Measurements from ENCODE around the gene ACADVL. TPM values are rescaled to one million over a fixed set of nuclear protein-coding genes. Genes with fewer than 3 reads are reported as not detected.
A peak's percentile ranks its signal among the peaks of the same experiment; 100 is the strongest.
"Not testable (repeated sequence)": the region's sequence is repeated elsewhere in the genome, so short reads cannot be mapped to it uniquely, and the experiment has no call there.

The ACADVL gene
- total RNA-seq: 100 to 1,000 TPM; 161 to 222 (median 174) TPM

- peaks cover 53% of the 10 kb centered on the region for H3K4me1 Mint-ChIP-seq (ENCODE audit: low read depth)
- DNase-seq: peak; percentile 73
- peak within 1 kb of the TSS; percentile 94 for H3K4me3 Mint-ChIP-seq
- H3K9me3 Mint-ChIP-seq: no peaks in the 10 kb centered on the region
- peak; percentile 69 to 71 for ATAC-seq
- H3K36me3 Mint-ChIP-seq (ENCODE audit: insufficient read depth): peaks cover 12% of the 10 kb centered on the region
- H3K27me3 Mint-ChIP-seq (ENCODE audit: low read depth): no peaks in the 10 kb centered on the region
These were observed at the start of gene ACADVL, which contains the start of gene DLG4 for GRCh38 chr17:7219812-7220592. Gene ACADVL, plus strand, starts transcription at chr17:7219938. Its CDS starts 47 bp downstream, at chr17:7219985. Gene DLG4, minus strand, starts transcription at chr17:7219836.

GRCh38 chr17:7172522-7173191, 47.1 kb upstream of the ACADVL start:
- not testable (repeated sequence) for H3K27me3 Mint-ChIP-seq (ENCODE audit: low read depth); H3K4me1 Mint-ChIP-seq (ENCODE audit: low read depth); H3K36me3 Mint-ChIP-seq (ENCODE audit: insufficient read depth); H3K9me3 Mint-ChIP-seq; H3K4me3 Mint-ChIP-seq; ATAC-seq; DNase-seq

- Mint-ChIP-seq H3K27me3 (ENCODE audit: low read depth) (peaks cover 13% of the 10 kb centered on the region), H3K4me3 (no peak overlapping the region), H3K4me1 (ENCODE audit: low read depth) (peaks cover 10% of the 10 kb centered on the region), H3K36me3 (ENCODE audit: insufficient read depth) (no peaks in the 10 kb centered on the region), H3K9me3 (peaks cover 6% of the 10 kb centered on the region)
- no peak for DNase-seq
- peak; percentile 39 to 63 for ATAC-seq
These were observed 45.8 kb upstream of the ACADVL start for GRCh38 chr17:7173687-7174602.

- Mint-ChIP-seq H3K4me3 (no peak overlapping the region), H3K9me3 (no peaks in the 10 kb centered on the region), H3K4me1 (ENCODE audit: low read depth) (peaks cover 10% of the 10 kb centered on the region), H3K36me3 (ENCODE audit: insufficient read depth) (no peaks in the 10 kb centered on the region), H3K27me3 (ENCODE audit: low read depth) (peaks cover 13% of the 10 kb centered on the region)
- ATAC-seq (no peak), DNase-seq (no peak)
These were observed 45.0 kb upstream of the ACADVL start for GRCh38 chr17:7174603-7175326.

GRCh38 chr17:7175330-7175733, 44.4 kb upstream of the ACADVL start:
- ATAC-seq: no peak
- Mint-ChIP-seq H3K4me1 (ENCODE audit: low read depth) (peaks cover 10% of the 10 kb centered on the region), H3K4me3 (no peak overlapping the region), H3K9me3 (no peaks in the 10 kb centered on the region), H3K36me3 (ENCODE audit: insufficient read depth) (no peaks in the 10 kb centered on the region), H3K27me3 (ENCODE audit: low read depth) (peaks cover 13% of the 10 kb centered on the region)
- no peak for DNase-seq

GRCh38 chr17:7176107-7176840, 43.5 kb upstream of the ACADVL start:
- no peak overlapping the region for H3K4me3 Mint-ChIP-seq
- peaks cover 10% of the 10 kb centered on the region for H3K4me1 Mint-ChIP-seq (ENCODE audit: low read depth)
- DNase-seq (no peak), ATAC-seq (no peak)
- H3K36me3 Mint-ChIP-seq (ENCODE audit: insufficient read depth): no peaks in the 10 kb centered on the region
- no peaks in the 10 kb centered on the region for H3K9me3 Mint-ChIP-seq
- H3K27me3 Mint-ChIP-seq (ENCODE audit: low read depth): peaks cover 13% of the 10 kb centered on the region

GRCh38 chr17:7176841-7177190, 42.9 kb upstream of the ACADVL start:
- no peaks in the 10 kb centered on the region for H3K9me3 Mint-ChIP-seq
- H3K36me3 Mint-ChIP-seq (ENCODE audit: insufficient read depth): no peaks in the 10 kb centered on the region
- ATAC-seq: no peak
- H3K4me3 Mint-ChIP-seq: no peak overlapping the region
- no peak for DNase-seq
- peaks cover 10% of the 10 kb centered on the region for H3K4me1 Mint-ChIP-seq (ENCODE audit: low read depth)
- H3K27me3 Mint-ChIP-seq (ENCODE audit: low read depth): peaks cover 13% of the 10 kb centered on the region

- peaks cover 13% of the 10 kb centered on the region for H3K27me3 Mint-ChIP-seq (ENCODE audit: low read depth)
- peaks cover 10% of the 10 kb centered on the region for H3K4me1 Mint-ChIP-seq (ENCODE audit: low read depth)
- H3K9me3 Mint-ChIP-seq: no peaks in the 10 kb centered on the region
- DNase-seq (peak; percentile 58), ATAC-seq (peak; percentile 85 to 89)
- H3K36me3 Mint-ChIP-seq (ENCODE audit: insufficient read depth): no peaks in the 10 kb centered on the region
- peak overlapping the region; percentile 61 for H3K4me3 Mint-ChIP-seq
These were observed 42.4 kb upstream of the ACADVL start for GRCh38 chr17:7177191-7177953.

- Mint-ChIP-seq H3K36me3 (ENCODE audit: insufficient read depth) (no peaks in the 10 kb centered on the region), H3K4me3 (peak overlapping the region; percentile 61), H3K27me3 (ENCODE audit: low read depth) (peaks cover 13% of the 10 kb centered on the region), H3K9me3 (no peaks in the 10 kb centered on the region), H3K4me1 (ENCODE audit: low read depth) (peaks cover 10% of the 10 kb centered on the region)
- ATAC-seq (peak in 1 of 2 donors; percentile 16), DNase-seq (no peak)
These were observed 41.7 kb upstream of the ACADVL start for GRCh38 chr17:7177954-7178477.

GRCh38 chr17:7178973-7179316, 40.8 kb upstream of the ACADVL start:
- H3K4me3 Mint-ChIP-seq: no peak overlapping the region
- H3K9me3 Mint-ChIP-seq: no peaks in the 10 kb centered on the region
- DNase-seq: no peak
- H3K36me3 Mint-ChIP-seq (ENCODE audit: insufficient read depth): no peaks in the 10 kb centered on the region
- no peak for ATAC-seq
- H3K4me1 Mint-ChIP-seq (ENCODE audit: low read depth): peaks cover 10% of the 10 kb centered on the region
- H3K27me3 Mint-ChIP-seq (ENCODE audit: low read depth): peaks cover 13% of the 10 kb centered on the region

GRCh38 chr17:7179317-7180254, 40.2 kb upstream of the ACADVL start, which contains the start of gene ASGR1:
Gene ASGR1, minus strand, starts transcription at chr17:7179370. Its CDS starts 807 bp downstream, at chr17:7178563.
- Mint-ChIP-seq H3K4me3 (no peak within 1 kb of the TSS), H3K9me3 (no peaks in the 10 kb centered on the region), H3K27me3 (ENCODE audit: low read depth) (peaks cover 13% of the 10 kb centered on the region)

GRCh38 chr17:7182101-7182500, 37.6 kb upstream of the ACADVL start:
- peaks cover 10% of the 10 kb centered on the region for H3K4me1 Mint-ChIP-seq (ENCODE audit: low read depth)
- H3K27me3 Mint-ChIP-seq (ENCODE audit: low read depth): peaks cover 13% of the 10 kb centered on the region
- not testable (repeated sequence) for ATAC-seq

More at GRCh38 chr17:7179317-7180254, 40.2 kb upstream of the ACADVL start, which contains the start of gene ASGR1:
- ATAC-seq (no peak), DNase-seq (no peak)
- H3K36me3 Mint-ChIP-seq (ENCODE audit: insufficient read depth): no peaks in the 10 kb centered on the region
- peaks cover 10% of the 10 kb centered on the region for H3K4me1 Mint-ChIP-seq (ENCODE audit: low read depth)

More at GRCh38 chr17:7182101-7182500, 37.6 kb upstream of the ACADVL start:
- not testable (repeated sequence) for H3K4me3 Mint-ChIP-seq; DNase-seq; H3K36me3 Mint-ChIP-seq (ENCODE audit: insufficient read depth); H3K9me3 Mint-ChIP-seq

Data from activated T-cell treated with anti-CD3 and anti-CD28 coated beads, Interleukin-2, amount 50 U/mL, for 4 hours (primary cell).